ENCODE data around the gene CADPS.

The CADPS gene

DNA sequence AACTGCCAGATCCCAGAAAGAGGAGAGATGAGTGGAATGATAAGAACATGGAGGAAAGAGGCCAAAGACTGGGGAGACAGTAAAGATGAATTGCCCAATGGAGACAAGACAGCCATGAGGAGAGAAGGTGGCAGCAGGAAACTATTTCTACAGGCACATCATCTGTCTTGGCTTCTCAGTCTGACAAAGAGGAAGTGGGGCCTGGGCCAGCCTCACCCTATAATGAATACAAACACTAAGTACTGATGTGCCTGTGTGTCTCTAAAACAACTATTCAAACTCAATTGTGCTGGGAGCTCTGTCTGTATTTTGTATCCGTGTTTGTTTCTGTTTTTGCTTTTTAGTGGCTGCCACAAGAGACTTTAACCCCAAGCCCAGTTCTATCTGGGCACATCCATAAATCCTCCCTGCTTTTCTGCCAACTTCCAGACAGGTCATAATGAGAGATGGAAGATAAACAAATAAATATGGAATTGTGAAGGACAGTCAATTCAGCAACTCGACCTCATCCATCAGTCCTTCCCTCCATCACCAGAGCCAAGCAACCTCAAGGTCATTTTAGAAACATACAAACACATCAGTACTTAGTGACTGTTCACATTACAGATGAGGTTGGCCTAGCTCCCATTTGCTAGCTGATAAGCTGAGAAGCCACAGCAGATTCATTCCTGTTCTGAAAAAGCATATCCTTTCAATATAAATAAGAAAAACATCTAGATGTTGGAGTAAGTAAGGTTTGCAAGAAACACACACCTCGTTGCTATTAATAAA is 116.7 kb downstream of the CADPS start:
- TF ChIP-seq CTCF (conservative IDR thresholded peaks at IDR 0.05; ENCODE audit: low read length) = no peak
- no peak overlapping the region for H3K4me3 ChIP-seq (ENCODE audit: low read length)
- DNase-seq (ENCODE audit: low read depth) = no peak

DNA sequence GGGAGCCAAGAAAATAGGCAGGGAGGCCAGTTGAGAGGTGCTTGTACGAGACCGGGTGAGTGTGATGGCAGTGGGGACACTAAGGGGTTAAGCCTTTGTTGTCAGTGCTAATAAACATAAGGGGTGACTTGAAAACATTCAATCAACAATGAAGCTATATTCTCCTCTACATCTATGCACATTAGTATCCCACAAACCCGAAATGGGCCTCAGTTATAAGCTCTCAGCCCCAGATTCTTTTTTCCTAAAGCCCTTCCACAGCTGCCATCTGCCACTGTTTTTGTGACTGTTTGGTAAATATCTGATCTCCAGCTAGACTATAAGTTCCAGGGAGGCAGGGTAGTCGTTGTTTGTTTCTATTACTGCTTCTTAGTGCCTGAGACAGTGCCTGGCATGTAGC is 118.2 kb downstream of the CADPS start:
- no peak for DNase-seq (ENCODE audit: low read depth)
- TF ChIP-seq CTCF (conservative IDR thresholded peaks at IDR 0.05; ENCODE audit: low read length) = no peak
- H3K4me3 ChIP-seq (ENCODE audit: low read length) = no peak overlapping the region

DNA sequence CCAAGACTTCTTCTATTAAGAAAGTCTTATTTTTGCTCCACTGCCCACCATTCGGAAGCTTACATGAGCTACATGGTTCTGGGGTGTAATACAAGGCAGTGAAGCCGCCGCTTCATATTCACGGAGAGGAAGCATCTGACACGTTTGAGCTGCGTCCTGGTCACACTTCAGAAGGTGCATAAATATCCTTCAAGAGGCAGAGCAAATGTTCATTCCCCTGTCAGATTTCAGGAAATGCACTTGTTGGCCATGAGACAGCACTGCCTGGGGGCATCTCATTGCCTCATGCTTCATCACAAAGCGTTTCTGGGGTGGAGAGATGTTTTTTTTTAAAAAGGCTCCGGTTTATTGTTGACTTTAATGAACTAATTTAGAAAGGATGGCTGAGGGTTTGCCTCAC is 119.9 kb downstream of the CADPS start:
- TF ChIP-seq CTCF (conservative IDR thresholded peaks at IDR 0.05; ENCODE audit: low read length) = no peak
- H3K4me3 ChIP-seq (ENCODE audit: low read length) = no peak overlapping the region
- DNase-seq (ENCODE audit: low read depth) = no peak

DNA sequence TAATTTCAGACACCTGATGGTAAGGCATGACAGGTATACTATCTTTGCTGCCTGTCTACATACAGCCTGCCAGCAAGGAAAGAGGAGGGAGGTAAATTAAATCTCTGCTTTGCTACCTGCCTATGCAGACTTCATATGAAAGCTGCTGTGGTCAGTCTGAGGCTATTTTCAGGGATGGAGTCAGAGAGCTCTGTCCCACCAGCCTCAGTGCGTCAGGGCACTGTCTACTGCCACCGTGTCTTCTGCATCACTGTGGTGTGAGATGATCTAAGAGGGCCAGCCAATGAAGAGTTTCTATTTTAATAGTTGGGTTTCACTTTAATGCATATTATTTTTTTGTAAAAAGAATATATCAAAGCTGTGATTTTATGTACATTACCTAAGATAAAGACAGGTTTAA is 125.6 kb downstream of the CADPS start:
- DNase-seq (ENCODE audit: low read depth) = no peak
- H3K4me3 ChIP-seq (ENCODE audit: low read length) = no peak overlapping the region
- TF ChIP-seq CTCF (conservative IDR thresholded peaks at IDR 0.05; ENCODE audit: low read length) = no peak

GRCh38 chr3:62749130-62749529 is 126.1 kb downstream of the CADPS start:
- no peak for TF ChIP-seq CTCF (conservative IDR thresholded peaks at IDR 0.05; ENCODE audit: low read length)

GRCh38 chr3:62737449-62737848 is 137.8 kb downstream of the CADPS start:
- no peak for DNase-seq (ENCODE audit: low read depth)
- no peak for TF ChIP-seq CTCF (conservative IDR thresholded peaks at IDR 0.05; ENCODE audit: low read length)
- no peak overlapping the region for H3K4me3 ChIP-seq (ENCODE audit: low read length)

More at GRCh38 chr3:62749130-62749529, 126.1 kb downstream of the CADPS start:
- no peak overlapping the region for H3K4me3 ChIP-seq (ENCODE audit: low read length)
- no peak for DNase-seq (ENCODE audit: low read depth)

GRCh38 chr3:62735510-62735909 is 139.7 kb downstream of the CADPS start:
- H3K4me3 ChIP-seq (ENCODE audit: low read length) = no peak overlapping the region
- TF ChIP-seq CTCF (conservative IDR thresholded peaks at IDR 0.05; ENCODE audit: low read length) = no peak
- DNase-seq (ENCODE audit: low read depth) = no peak

Data from AG10803 (cell line).